ENCODE results near the gene ALDOA.

ALDOA gene

GRCh38 chr16:30116291-30117207 lies 51.0 kb downstream of the ALDOA start:
- DNase-seq (ENCODE audit: low read depth in 2 of 2), result no peak

- DNase-seq (ENCODE audit: low read depth in 2 of 2), result no peak
Observed at GRCh38 chr16:30117768-30118167, 52.2 kb downstream of the ALDOA start.

- DNase-seq (ENCODE audit: low read depth in 2 of 2), result no peak
Observed at GRCh38 chr16:30119428-30119827, 53.9 kb downstream of the ALDOA start.

Data from activated CD8-positive, alpha-beta memory T cell treated with anti-CD3 and anti-CD28 coated beads for 4 hours (primary cell).